Activated naive CD4-positive, alpha-beta T cell treated with anti-CD3 and anti-CD28 coated beads for 36 hours (primary cell): Measurements from ENCODE around the gene ID2. TPM values are rescaled to one million over a fixed set of nuclear protein-coding genes. Genes with fewer than 3 reads are reported as not detected.

Source experiments
- CTCF ChIA-PET: fragments of 350-600 bp; sonication (Branson Sonifier 250); formaldehyde crosslinking; loops from one replicate; lab custom pipeline; 2021; ENCODE audit warnings: antibody characterized with exemption; lab: Charles Lee
- DNase-seq: peaks from one replicate; pipeline ENCODE4 v3.0.0-alpha.2; 2020
- H3K27ac Mint-ChIP-seq: one replicate; pipeline ENCODE4 v1.8.0; 2021; ENCODE audit warnings: mild to moderate bottlenecking, mixed read lengths
- H3K27me3 Mint-ChIP-seq: one replicate; pipeline ENCODE4 v1.8.0; 2021; ENCODE audit warnings: low read depth, mixed read lengths
- H3K36me3 Mint-ChIP-seq: one replicate; pipeline ENCODE4 v1.8.0; 2021; ENCODE audit warnings: low read depth, mixed read lengths
- H3K4me1 Mint-ChIP-seq: one replicate; pipeline ENCODE4 v1.8.0; 2021; ENCODE audit warnings: low read depth, mixed read lengths
- H3K4me3 Mint-ChIP-seq: one replicate; pipeline ENCODE4 v1.8.0; 2021; ENCODE audit warnings: mild to moderate bottlenecking, moderate library complexity, mixed read lengths
- H3K9me3 Mint-ChIP-seq: one replicate; pipeline ENCODE4 v1.8.0; 2021; ENCODE audit warnings: mixed read lengths
- intact Hi-C: fragments of 100-400 bp; cut with micrococcal nuclease; formaldehyde crosslinking; loops from one replicate; pipeline ENCODE4 v1.15.1; 2023
- total RNA-seq, 2 experiments: library from RNA; stranded (reverse); gene quantifications; one replicate each; pipeline ENCODE4 v1.2.3, GENCODE V29; 2021

The ID2 gene
- total RNA-seq, 2 experiments from 2014 or later, result 73.9 to 81.9 TPM

- Mint-ChIP-seq H3K36me3 (no peaks in the 10 kb centered on the region), H3K4me3 (no peak overlapping the region), H3K27me3 (no peaks in the 10 kb centered on the region), H3K4me1 (no peaks in the 10 kb centered on the region), H3K27ac (no peak overlapping the region), H3K9me3 (no peaks in the 10 kb centered on the region)
- DNase-seq, result no peak
- intact Hi-C loops, result no loop called here
- CTCF ChIA-PET, result no interaction called here
Measured at GRCh38 chr2:8642366-8643068, 39.3 kb upstream of the ID2 start.

DNA sequence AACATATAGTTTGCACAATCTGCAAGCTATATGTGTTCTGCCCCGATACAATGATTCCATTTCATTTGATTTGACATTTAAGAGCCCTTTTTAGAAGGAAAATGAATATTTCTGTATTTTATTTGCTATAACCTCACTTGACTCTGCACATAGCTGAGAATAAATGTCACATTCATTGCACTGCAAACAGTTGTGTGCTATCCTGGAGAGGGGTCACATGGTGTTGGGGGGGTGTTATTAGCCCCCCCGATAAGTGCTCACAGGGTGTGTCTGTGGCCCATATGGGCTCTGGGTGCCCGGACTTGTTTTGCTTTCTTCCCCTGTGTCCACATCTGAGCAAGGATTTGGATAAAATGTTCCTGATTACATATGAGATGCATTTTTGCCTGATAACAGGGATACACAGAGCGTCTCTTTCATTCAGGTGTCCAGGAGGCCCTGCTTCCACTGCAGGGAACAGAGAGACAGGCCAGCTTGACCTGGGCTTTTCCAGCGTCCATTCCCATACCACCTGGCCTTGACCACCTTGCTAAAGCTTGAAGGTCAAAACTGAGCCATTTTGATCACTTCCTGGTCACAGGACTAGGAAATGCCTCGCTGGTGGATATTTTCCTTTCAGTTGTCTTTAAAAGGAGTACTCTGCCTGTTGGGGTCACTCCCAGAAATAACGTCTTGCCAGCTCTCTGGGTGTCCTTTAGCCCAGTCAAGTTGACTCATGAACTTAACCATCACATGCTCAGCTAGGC, 38.4 kb upstream of the ID2 start:
- Mint-ChIP-seq H3K36me3 (no peaks in the 10 kb centered on the region), H3K9me3 (peaks cover 3% of the 10 kb centered on the region)
- CTCF ChIA-PET, result interaction anchor here (0.5 to 0.7 kb wide), 2 partner anchors 722 to 1214 kb away, joined by 3 read pairs; no protein-coding TSS in a partner anchor

DNA sequence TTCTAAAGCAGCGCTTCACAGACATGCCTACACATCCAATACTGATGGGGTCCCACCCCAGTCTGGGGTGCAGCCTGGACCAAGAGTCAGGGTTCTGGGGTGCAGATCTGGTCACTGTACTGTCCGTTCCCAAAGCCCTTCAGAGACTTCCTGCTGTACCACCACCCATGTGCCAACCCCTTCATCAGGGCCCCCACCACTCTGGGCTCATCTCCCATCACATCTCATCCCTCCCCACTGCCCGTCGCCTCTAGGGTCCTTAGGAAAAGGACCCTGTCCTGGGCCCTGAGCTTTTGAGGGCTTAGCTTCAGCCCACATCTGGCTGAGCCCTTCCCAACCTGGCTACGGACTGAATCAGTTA, 37.9 kb upstream of the ID2 start:
- no peak overlapping the region for H3K27ac Mint-ChIP-seq
- no peak for DNase-seq

More for the DNA sequence above, 38.4 kb upstream of the ID2 start:
- Mint-ChIP-seq H3K4me1 (no peaks in the 10 kb centered on the region), H3K4me3 (no peak overlapping the region), H3K27me3 (no peaks in the 10 kb centered on the region), H3K27ac (no peak overlapping the region)
- no peak for DNase-seq
- intact Hi-C loops, result no loop called here

DNA sequence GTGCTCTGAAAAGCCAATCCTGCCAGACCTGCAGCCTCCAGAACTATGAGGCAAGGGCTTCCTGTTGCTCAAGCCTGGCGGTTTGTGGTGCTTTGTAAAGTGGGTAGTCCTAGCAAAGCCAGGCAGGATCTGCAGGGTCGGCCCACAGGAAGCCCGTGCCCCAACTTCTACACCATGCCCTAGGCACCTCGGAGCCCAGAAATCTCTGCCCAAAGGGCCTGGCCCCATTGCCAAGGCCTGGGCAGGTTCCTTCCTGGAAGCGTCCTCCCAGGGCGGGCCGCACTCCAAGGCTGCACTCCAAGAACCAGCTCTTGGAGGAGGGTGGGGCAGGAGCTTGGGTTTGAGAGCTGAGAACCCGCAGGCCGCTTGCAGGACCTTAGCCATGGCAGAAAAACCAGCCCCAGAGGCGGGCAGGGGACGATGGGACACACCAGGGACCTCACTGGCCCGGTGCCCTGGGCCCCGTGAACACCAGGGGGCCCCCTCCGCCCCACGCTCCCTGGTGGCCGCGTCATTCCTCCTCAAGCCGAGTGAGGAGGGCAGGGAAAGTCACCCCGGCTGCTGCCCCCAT, 37.2 kb upstream of the ID2 start:
- DNase-seq, result no peak
- CTCF ChIA-PET, result interaction anchor here (0.8 kb wide), 1 partner anchor 99 kb away, joined by 4 read pairs; no protein-coding TSS in a partner anchor
- intact Hi-C loops, result no loop called here
- no peaks in the 10 kb centered on the region for H3K4me1 Mint-ChIP-seq
- no peak overlapping the region for H3K27ac Mint-ChIP-seq
- H3K9me3 Mint-ChIP-seq, result peaks cover 3% of the 10 kb centered on the region
- no peaks in the 10 kb centered on the region for H3K27me3 Mint-ChIP-seq
- no peak overlapping the region for H3K4me3 Mint-ChIP-seq
- H3K36me3 Mint-ChIP-seq, result no peaks in the 10 kb centered on the region

More for the DNA sequence above, 37.9 kb upstream of the ID2 start:
- H3K27me3 Mint-ChIP-seq, result no peaks in the 10 kb centered on the region
- intact Hi-C loops, result no loop called here
- H3K4me3 Mint-ChIP-seq, result no peak overlapping the region
- peaks cover 3% of the 10 kb centered on the region for H3K9me3 Mint-ChIP-seq
- H3K4me1 Mint-ChIP-seq, result no peaks in the 10 kb centered on the region
- CTCF ChIA-PET, result interaction anchor here (0.7 kb wide), 1 partner anchor 722 kb away, joined by 3 read pairs; no protein-coding TSS in a partner anchor
- H3K36me3 Mint-ChIP-seq, result no peaks in the 10 kb centered on the region

- intact Hi-C loops, result no loop called here
- CTCF ChIA-PET, result interaction anchor here (0.8 kb wide), 1 partner anchor 100 kb away, joined by 4 read pairs; no protein-coding TSS in a partner anchor
- Mint-ChIP-seq H3K4me3 (no peak overlapping the region), H3K9me3 (peaks cover 3% of the 10 kb centered on the region), H3K27ac (no peak overlapping the region), H3K4me1 (no peaks in the 10 kb centered on the region), H3K36me3 (no peaks in the 10 kb centered on the region), H3K27me3 (no peaks in the 10 kb centered on the region)
- DNase-seq, result no peak
Measured at GRCh38 chr2:8645176-8645831, 36.6 kb upstream of the ID2 start.

- CTCF ChIA-PET, result no interaction called here
- no peaks in the 10 kb centered on the region for H3K4me1 Mint-ChIP-seq
- DNase-seq, result no peak
- no peaks in the 10 kb centered on the region for H3K27me3 Mint-ChIP-seq
- H3K36me3 Mint-ChIP-seq, result no peaks in the 10 kb centered on the region
- H3K4me3 Mint-ChIP-seq, result no peak overlapping the region
- H3K27ac Mint-ChIP-seq, result no peak overlapping the region
- intact Hi-C loops, result no loop called here
- peaks cover 3% of the 10 kb centered on the region for H3K9me3 Mint-ChIP-seq
Measured at GRCh38 chr2:8646731-8647461, 35.0 kb upstream of the ID2 start.

DNA sequence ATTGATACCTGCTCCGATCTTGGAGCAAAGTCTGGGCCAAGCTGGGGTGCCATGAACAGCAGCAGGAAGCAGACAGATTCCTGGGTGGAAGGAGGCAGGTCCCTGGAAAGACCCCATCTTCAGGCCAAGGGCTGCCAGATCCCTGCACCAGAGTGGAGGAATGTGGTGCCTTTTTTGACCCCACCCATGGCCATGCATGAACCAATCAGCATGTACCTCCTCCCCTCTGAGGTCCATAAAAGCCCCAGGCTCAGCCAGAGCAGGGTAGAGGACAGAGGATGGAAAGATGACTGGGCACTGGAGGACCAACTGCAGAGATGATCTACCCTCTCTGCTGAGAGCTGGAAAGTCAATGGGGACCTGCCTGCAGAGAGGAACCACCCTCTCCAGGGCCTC, 34.4 kb upstream of the ID2 start:
- CTCF ChIA-PET, result no interaction called here
- H3K36me3 Mint-ChIP-seq, result no peaks in the 10 kb centered on the region
- no peak for DNase-seq
- H3K4me1 Mint-ChIP-seq, result no peaks in the 10 kb centered on the region
- no peak overlapping the region for H3K4me3 Mint-ChIP-seq
- H3K27ac Mint-ChIP-seq, result no peak overlapping the region
- no peaks in the 10 kb centered on the region for H3K27me3 Mint-ChIP-seq
- peaks cover 3% of the 10 kb centered on the region for H3K9me3 Mint-ChIP-seq
- intact Hi-C loops, result no loop called here

- Mint-ChIP-seq H3K27me3 (no peaks in the 10 kb centered on the region), H3K36me3 (no peaks in the 10 kb centered on the region), H3K27ac (no peak overlapping the region), H3K9me3 (peaks cover 3% of the 10 kb centered on the region), H3K4me1 (no peaks in the 10 kb centered on the region), H3K4me3 (no peak overlapping the region)
- intact Hi-C loops, result no loop called here
- no peak for DNase-seq
- CTCF ChIA-PET, result no interaction called here
Measured at GRCh38 chr2:8648441-8649213, 33.2 kb upstream of the ID2 start.

DNA sequence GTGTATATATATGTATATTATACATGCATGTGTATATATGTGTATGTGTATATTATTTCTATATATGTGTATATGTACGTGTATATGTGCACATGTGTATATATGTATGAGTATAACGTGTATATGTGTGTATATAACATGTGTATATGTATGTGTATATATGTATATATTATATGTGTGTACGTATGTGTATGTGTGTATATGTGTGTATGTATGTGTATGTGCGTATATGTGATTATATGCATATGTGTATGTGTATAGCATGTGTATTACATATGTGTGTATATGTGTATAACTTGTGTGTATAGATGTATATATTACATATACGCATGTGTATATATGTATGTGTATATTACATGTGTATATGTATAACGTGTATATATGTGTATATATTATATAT, 32.1 kb upstream of the ID2 start:
- H3K9me3 Mint-ChIP-seq, result peaks cover 3% of the 10 kb centered on the region
- H3K4me1 Mint-ChIP-seq, result no peaks in the 10 kb centered on the region
- no peak overlapping the region for H3K27ac Mint-ChIP-seq
- H3K27me3 Mint-ChIP-seq, result no peaks in the 10 kb centered on the region
- H3K4me3 Mint-ChIP-seq, result no peak overlapping the region
- no peak for DNase-seq
- intact Hi-C loops, result no loop called here
- CTCF ChIA-PET, result no interaction called here
- H3K36me3 Mint-ChIP-seq, result no peaks in the 10 kb centered on the region

DNA sequence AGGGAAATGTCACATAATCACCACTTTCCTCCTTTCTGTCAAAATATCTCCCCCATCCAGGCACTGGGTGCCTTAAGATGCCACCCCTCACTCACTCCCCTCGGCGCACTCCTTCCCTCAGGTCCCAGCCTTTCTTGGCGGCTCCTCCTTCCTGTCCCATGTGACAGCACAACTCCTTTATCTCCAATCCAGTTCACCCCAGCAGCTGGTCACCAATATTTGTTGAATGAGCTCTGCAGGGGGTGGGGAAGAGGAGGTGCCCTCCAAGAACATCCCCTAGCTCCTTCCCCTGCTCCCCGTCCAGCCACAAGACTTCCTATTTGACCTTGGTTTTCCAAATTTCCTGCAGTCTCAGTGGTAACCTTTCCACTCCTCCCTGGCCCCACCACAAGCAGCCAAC, 31.6 kb upstream of the ID2 start:
- intact Hi-C loops, result no loop called here
- Mint-ChIP-seq H3K27ac (no peak overlapping the region), H3K27me3 (peaks cover 2% of the 10 kb centered on the region), H3K9me3 (peaks cover 3% of the 10 kb centered on the region), H3K4me1 (no peaks in the 10 kb centered on the region), H3K4me3 (no peak overlapping the region), H3K36me3 (no peaks in the 10 kb centered on the region)
- DNase-seq, result no peak
- CTCF ChIA-PET, result no interaction called here

DNA sequence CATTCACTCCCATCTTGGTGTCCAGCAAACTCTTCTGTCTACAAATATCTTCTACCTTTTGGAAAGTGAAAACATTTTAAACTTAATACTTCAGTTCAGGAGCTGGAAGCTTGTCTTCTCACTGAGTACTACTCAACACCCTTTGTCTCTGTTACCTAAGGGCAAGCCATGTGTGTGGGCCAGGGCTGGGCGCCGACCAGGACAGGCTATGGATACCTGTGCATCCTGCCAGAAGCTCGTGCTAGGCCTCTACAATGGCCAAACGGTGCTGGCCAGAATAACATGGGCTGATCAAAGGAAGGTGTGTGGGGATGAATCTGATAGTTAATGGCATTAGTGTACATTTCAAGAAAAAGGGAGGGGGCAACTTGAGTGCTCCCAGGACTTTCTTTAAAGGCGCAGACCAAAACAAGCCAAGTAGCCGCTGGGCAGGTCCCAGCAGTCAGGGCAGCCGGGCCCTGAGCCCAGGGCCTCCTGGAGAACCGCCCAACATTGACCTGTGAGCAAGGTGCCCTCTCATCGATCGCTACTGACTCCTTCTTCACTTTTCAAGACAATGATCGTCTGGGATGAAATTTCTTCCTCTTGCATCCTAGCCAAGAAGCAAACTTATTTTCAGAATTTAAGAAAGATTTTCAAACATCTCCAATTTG, 29.0 kb upstream of the ID2 start:
- no peak overlapping the region for H3K4me3 Mint-ChIP-seq
- CTCF ChIA-PET, result interaction anchor here (0.5 kb wide), 1 partner anchor 157 kb away, joined by 3 read pairs; no protein-coding TSS in a partner anchor
- no peak for DNase-seq
- no peak overlapping the region for H3K27ac Mint-ChIP-seq
- no peaks in the 10 kb centered on the region for H3K9me3 Mint-ChIP-seq
- H3K36me3 Mint-ChIP-seq, result no peaks in the 10 kb centered on the region
- peaks cover 14% of the 10 kb centered on the region for H3K4me1 Mint-ChIP-seq
- intact Hi-C loops, result no loop called here
- H3K27me3 Mint-ChIP-seq, result peaks cover 11% of the 10 kb centered on the region
